Hepatocyte (in vitro differentiated cells): ENCODE results near the gene SLC26A3.

Experiments used
- EZH2 ChIP-seq: fragments of 200-600 bp; sonication (generic); IDR thresholded peaks from 2 replicates; pipeline ENCODE4 v1.6.1; 2016; ENCODE audit warnings: antibody characterized with exemption, mild to moderate bottlenecking, borderline replicate concordance
- TF ChIP-seq, protein P1 (sequence below): fragments of 200-600 bp; sonication (generic); IDR thresholded peaks from 2 replicates; pipeline ENCODE4 v1.5.1; 2016; ENCODE audit warnings: antibody characterized with exemption, mild to moderate bottlenecking; ENCODE audit not compliant: poor library complexity

DNA sequence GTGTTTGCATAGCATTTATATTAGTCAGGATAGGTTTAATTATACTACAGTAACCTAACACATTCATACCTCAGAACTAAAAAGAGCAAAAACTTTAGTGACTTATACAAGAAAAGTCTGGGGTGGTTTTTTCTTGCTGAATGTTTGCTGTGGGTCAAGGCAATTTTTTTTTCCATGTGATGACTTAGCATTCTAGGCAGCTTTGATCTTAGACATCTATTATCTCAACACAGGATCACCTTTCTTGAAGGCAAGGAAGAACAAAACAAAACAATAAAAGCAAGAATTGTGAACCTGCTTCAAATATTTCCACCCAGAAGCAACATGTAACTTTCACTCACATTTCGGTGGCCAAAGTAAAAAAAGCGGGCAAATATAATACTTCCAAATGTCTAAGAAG lies 79.8 kb downstream of the SLC26A3 start:
- no peak for TF ChIP-seq EZH2
- TF ChIP-seq, protein P1, sequence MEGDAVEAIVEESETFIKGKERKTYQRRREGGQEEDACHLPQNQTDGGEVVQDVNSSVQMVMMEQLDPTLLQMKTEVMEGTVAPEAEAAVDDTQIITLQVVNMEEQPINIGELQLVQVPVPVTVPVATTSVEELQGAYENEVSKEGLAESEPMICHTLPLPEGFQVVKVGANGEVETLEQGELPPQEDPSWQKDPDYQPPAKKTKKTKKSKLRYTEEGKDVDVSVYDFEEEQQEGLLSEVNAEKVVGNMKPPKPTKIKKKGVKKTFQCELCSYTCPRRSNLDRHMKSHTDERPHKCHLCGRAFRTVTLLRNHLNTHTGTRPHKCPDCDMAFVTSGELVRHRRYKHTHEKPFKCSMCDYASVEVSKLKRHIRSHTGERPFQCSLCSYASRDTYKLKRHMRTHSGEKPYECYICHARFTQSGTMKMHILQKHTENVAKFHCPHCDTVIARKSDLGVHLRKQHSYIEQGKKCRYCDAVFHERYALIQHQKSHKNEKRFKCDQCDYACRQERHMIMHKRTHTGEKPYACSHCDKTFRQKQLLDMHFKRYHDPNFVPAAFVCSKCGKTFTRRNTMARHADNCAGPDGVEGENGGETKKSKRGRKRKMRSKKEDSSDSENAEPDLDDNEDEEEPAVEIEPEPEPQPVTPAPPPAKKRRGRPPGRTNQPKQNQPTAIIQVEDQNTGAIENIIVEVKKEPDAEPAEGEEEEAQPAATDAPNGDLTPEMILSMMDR, result no peak
